Astrocyte of the spinal cord (primary cell): ENCODE results near the gene KCNT1.
"Not testable (repeated sequence)": the region's sequence is repeated elsewhere in the genome, so short reads cannot be mapped to it uniquely, and the experiment has no call there.

Source experiments
- DNase-seq: peaks from one replicate; pipeline ENCODE4 v3.0.0; 2011; ENCODE audit warnings: low read depth, low spot score
- H3K4me3 ChIP-seq: 2 replicates; pipeline ENCODE4 v1.5.1; 2011; ENCODE audit warnings: low read depth, mild to moderate bottlenecking, low read length, moderate library complexity
- in situ Hi-C: cut with HindIII; loops from 2 replicates; pipeline ENCODE4 v1.10.0; 2017; ENCODE audit warnings: low sequenced_read_pairs
- TF ChIP-seq, protein P1 (sequence below): IDR thresholded peaks from 2 replicates; pipeline ENCODE4 v1.5.1; 2012; ENCODE audit warnings: low read depth, mild to moderate bottlenecking, low read length, inconsistent platforms

Gene KCNT1

DNA sequence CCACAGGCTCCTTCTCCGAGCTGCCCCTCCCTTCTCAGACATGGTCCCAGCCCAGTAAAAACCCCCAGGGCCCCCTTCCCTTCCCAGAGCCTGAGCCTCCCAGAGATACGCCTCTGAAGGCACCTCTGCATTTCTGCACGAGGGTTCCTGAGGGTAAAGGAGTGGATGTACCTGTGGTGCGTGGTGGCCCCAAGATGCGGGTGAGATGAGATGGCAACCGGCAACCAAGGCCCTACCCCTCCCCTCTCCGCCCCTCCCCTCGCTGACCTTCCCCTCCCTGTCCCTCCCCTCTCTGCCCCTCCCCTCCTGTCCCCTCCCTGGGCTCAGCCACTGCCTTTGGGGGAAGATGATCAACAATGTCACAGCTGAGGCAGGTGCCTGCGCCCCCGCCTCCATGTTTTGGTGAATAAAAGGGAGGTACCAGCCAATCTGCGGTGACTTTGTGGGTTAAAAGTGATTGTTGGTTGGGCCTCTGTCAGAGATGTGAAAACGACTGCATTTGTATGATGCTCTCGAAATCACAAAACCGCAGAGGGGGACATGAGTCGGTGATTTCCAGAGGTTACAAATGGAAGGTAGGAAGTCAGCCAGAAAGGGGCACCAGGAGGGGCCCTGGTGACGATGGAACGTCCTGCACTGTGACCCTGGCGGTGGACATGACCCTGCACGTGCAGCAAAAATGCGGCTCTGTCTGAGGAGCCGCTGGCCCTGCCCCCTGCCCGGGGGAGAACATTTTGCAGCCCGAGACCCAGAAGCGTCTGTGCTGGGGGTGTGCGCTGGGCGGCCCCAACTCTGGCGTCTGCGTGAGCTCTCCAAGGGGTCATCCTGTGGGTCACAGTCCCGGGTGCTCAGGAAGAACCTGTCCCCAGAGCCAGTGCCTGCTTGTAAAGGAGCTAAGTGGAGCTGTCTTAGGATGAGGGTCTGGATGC is 35.2 kb upstream of the KCNT1 start:
- no peak overlapping the region for H3K4me3 ChIP-seq
- no peak for DNase-seq
- TF ChIP-seq, protein P1, sequence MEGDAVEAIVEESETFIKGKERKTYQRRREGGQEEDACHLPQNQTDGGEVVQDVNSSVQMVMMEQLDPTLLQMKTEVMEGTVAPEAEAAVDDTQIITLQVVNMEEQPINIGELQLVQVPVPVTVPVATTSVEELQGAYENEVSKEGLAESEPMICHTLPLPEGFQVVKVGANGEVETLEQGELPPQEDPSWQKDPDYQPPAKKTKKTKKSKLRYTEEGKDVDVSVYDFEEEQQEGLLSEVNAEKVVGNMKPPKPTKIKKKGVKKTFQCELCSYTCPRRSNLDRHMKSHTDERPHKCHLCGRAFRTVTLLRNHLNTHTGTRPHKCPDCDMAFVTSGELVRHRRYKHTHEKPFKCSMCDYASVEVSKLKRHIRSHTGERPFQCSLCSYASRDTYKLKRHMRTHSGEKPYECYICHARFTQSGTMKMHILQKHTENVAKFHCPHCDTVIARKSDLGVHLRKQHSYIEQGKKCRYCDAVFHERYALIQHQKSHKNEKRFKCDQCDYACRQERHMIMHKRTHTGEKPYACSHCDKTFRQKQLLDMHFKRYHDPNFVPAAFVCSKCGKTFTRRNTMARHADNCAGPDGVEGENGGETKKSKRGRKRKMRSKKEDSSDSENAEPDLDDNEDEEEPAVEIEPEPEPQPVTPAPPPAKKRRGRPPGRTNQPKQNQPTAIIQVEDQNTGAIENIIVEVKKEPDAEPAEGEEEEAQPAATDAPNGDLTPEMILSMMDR = no peak
- in situ Hi-C loops = no loop called here

DNA sequence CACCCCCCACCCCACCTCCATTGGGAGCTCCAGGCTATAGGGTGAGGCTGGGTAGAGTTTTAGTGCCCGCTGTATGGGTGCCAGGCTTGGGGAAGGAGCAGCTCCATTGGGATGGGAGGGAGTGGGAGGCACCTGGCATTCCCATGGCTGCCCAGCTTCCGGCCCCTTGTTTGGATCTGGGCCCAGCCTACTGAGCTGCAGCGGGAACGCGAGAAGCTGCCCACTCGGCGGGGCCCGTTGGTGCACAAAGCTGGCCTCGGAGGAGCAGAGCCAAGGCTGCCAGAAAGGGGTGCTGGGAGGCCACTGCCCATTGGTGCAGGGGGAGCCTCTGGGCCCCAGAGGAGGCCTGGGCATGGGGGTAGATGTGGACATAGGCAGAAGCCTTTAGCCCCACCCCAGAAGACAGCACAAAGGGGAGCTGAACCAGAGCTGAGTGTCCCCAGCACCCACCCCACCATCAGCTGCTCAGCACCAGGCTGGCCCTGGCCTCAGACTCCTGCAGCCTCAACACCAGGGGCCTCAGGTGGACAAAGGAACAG is 34.5 kb upstream of the KCNT1 start:
- no peak overlapping the region for H3K4me3 ChIP-seq
- TF ChIP-seq, protein P1 = no peak
- in situ Hi-C loops = no loop called here
- no peak for DNase-seq

DNA sequence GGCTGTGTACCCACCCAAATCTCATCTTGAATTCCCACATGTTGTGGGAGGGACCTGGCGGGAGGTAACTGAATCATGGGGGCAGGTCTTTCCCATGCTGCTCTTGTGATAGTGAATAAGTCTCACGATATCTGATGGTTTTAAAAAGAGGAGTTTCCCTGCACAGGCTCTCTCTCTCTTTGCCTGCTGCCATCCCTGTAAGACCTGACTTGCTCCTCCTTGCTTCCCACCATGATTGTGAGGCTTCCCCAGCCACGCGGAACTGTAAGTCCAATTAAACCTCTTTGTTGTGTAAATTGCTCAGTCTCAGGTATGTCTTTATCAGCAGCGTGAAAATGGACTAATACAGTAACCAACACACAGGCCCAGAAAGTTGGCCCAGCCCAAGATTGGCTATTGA is 33.0 kb upstream of the KCNT1 start:
- DNase-seq, in situ Hi-C loops, H3K4me3 ChIP-seq: not testable (repeated sequence)

DNA sequence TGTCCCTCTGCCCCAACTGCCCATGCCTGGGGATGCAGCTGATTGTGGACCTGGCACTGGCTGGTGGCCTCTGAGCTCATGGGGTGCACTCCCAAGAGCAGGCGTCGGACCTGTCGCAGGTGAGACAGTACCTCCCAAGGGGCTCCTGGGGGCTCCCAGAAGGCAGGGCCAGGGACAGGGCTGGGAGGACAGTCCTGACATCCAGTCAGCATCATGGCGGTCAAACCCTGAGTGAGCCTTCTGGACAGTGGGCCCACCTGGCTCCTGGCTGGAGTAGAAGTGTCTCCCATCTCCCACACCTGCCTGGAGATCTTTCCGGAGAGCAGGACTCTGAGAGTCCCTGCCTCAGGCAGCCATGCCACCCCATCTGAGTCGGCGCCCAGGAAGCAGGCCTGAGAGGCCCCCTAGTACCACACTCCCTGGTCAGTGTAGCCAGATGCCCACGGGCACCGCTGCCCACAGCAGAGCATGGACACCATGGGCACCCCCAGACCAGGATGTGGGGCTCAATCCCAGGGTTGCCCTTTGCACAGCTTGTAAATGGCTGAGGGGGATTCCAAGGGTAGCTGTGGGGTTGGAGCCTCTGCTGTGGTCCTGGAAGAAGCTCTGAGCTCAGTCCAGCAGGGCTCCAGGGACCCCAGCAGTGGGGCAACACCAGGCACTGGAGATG is 32.2 kb upstream of the KCNT1 start:
- DNase-seq = no peak
- H3K4me3 ChIP-seq = no peak overlapping the region
- in situ Hi-C loops = no loop called here
- TF ChIP-seq, protein P1 = no peak

DNA sequence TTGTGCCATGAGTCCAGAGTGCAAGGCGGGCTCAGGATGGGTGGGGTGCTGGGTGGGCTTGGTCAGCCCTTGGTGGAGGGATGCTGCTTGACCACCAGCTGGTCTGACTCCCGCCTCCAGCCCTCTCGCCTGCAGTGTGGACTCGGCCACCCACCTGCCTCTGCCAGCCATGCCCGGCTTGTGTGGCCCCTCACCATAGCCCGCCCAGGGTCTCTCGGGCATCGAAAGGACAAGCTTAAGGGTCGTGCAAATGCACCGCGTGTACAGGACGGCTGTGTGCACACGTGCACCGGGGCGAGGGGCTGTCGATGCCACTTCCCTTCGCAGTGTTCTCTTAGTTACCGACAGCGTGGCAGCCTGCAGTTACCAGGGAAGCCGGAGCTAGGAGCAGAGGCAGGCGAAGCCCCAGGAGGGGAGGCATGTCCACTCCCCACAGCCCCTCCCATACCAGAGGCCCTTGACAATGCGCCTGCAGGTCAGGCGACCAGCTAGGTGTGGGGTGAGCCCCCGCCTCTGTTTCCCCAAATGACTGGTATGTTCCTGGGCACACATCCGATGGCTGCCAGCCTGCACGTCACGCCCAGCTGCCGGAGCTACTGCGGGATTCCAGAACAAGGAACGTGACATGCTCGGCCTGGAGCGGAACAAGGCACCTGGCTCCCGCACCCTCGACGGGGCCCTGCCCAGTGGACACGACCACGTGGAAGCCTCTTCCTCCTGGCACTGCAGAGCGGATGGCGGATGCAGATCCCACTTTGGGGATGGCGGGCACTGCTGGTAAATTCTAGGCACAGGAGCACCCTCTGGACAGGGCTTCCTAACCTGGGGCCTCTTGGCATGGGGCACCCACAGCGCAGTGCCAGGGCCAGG is 31.0 kb upstream of the KCNT1 start:
- DNase-seq = no peak
- H3K4me3 ChIP-seq = no peak overlapping the region
- TF ChIP-seq, protein P1 = no peak
- in situ Hi-C loops = no loop called here

DNA sequence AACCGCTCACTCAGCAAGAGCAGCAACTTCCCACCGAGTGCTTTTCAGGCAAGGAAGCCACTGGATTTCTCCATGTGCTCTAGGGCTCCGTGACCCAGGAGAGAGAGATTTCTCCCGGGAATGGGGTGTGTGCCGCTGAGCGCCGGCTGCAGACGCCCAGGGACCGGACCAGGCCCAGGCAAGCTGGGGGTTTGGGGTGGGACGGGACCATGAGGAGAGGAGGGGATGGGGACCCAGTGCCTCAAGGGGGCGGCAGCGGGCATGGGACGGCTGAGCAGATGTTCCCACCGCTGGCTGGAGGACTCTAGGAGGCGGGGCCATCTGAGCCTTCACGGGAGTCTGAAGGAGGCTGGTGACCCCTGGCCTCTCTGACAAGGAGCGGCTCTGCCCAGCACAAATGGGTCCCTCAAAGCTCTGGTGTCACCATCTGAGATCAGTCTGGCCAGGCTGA is 30.4 kb upstream of the KCNT1 start:
- TF ChIP-seq, protein P1 = no peak
- no peak overlapping the region for H3K4me3 ChIP-seq
- in situ Hi-C loops = no loop called here
- no peak for DNase-seq

DNA sequence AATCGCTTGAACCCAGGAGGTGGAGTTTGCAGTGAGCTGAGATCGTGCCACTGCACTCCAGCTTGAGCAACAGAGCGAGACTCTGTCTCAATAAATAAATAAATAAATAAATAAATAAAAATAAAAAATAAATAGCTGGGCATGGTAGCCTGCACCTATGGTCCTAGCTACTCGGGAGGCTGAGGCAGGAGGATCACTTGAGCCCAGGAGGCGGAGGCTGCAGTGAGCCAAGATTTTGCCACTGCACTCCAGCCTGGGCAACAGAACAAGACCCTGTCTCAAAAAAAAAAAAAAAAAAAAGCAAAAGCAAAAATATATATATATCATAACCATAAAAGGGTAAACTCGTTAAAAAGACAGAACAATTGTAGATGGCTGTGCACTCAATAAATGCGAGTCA is 29.2 kb upstream of the KCNT1 start:
- H3K4me3 ChIP-seq, DNase-seq, in situ Hi-C loops: not testable (repeated sequence)
